Left ventricle myocardium inferior (tissue), 1 donor: ENCODE data around the gene POMP. TPM values are rescaled to one million over a fixed set of nuclear protein-coding genes. Genes with fewer than 3 reads are reported as not detected.

Experiments used
- DNase-seq: peaks from one replicate; pipeline ENCODE4 v3.0.0-alpha.2; 2020
- H3K27ac ChIP-seq: fragments of 200-600 bp; replicated peaks from 2 replicates; pipeline ENCODE4 v1.8.0; 2021
- H3K27me3 ChIP-seq: fragments of 200-600 bp; 2 replicates; pipeline ENCODE4 v1.8.0; 2021; ENCODE audit warnings: low read depth
- H3K36me3 ChIP-seq: fragments of 200-600 bp; 2 replicates; pipeline ENCODE4 v1.8.0; 2021
- H3K4me1 ChIP-seq: fragments of 200-600 bp; 2 replicates; pipeline ENCODE4 v1.8.0; 2021
- H3K4me3 ChIP-seq: fragments of 200-600 bp; 2 replicates; pipeline ENCODE4 v1.8.0; 2021; ENCODE audit warnings: mild to moderate bottlenecking, moderate library complexity
- H3K9me3 ChIP-seq: fragments of 200-600 bp; replicated peaks from 2 replicates; pipeline ENCODE4 v1.8.0; 2021
- CTCF ChIP-seq: fragments of 200-600 bp; IDR thresholded peaks from 2 replicates; pipeline ENCODE4 v1.8.0; 2021; ENCODE audit warnings: antibody characterized with exemption, mild to moderate bottlenecking, borderline replicate concordance
- intact Hi-C: fragments of 100-400 bp; cut with micrococcal nuclease; formaldehyde crosslinking; loops from one replicate; pipeline ENCODE4 v1.11.0; 2022
- total RNA-seq: library from RNA; stranded (reverse); fragmentation: NEBNext Ultra II Directional; extraction: Animal tissue kit (Norgen Biotek cat#: 25700); gene quantifications from one replicate; pipeline ENCODE4 v1.2.1, GENCODE V29; 2021
- donor health status: DM: no; HTN: yes; CAD: no; lungs with severe emphysema.

The POMP gene
- total RNA-seq, 1 donor from 2014 or later: 101 TPM

- Histone ChIP-seq H3K27me3 (no peaks in the 10 kb centered on the region), H3K9me3 (no peaks in the 10 kb centered on the region), H3K4me3 (peak overlapping the region; percentile 82), H3K27ac (peak overlapping the region; percentile 99), H3K36me3 (peaks cover 1% of the 10 kb centered on the region), H3K4me1 (peaks cover 55% of the 10 kb centered on the region)
- intact Hi-C loops: loop anchor here (10.0 kb wide), 1 partner anchor 77 kb away; no protein-coding TSS in a partner anchor
- DNase-seq: no peak
- no peak for TF ChIP-seq CTCF
Measured at GRCh38 chr13:28718196-28718542, 59.2 kb downstream of the POMP start.

GRCh38 chr13:28718543-28719226 is 59.8 kb downstream of the POMP start, which contains the start of gene SLC46A3:
Gene SLC46A3 (minus strand): TSS chr13:28718970. CDS start chr13:28717998, 972 bp downstream.
- intact Hi-C loops: loop anchor here (10.0 kb wide), 1 partner anchor 76 kb away; no protein-coding TSS in a partner anchor
- no peaks in the 10 kb centered on the region for H3K9me3 ChIP-seq
- no peaks in the 10 kb centered on the region for H3K27me3 ChIP-seq
- peak within 1 kb of the TSS; percentile 82 for H3K4me3 ChIP-seq
- TF ChIP-seq CTCF: peak; percentile 38
- H3K27ac ChIP-seq: peak within 1 kb of the TSS; percentile 99
- H3K36me3 ChIP-seq: no peaks in the 10 kb centered on the region
- H3K4me1 ChIP-seq: peaks cover 55% of the 10 kb centered on the region
- DNase-seq: peak; percentile 100

GRCh38 chr13:28719227-28720055 is 60.5 kb downstream of the POMP start:
- H3K27me3 ChIP-seq: no peaks in the 10 kb centered on the region
- peaks cover 51% of the 10 kb centered on the region for H3K4me1 ChIP-seq
- H3K4me3 ChIP-seq: peak overlapping the region; percentile 82
- intact Hi-C loops: loop anchor here (10.0 kb wide), 1 partner anchor 75 kb away; no protein-coding TSS in a partner anchor
- no peak for TF ChIP-seq CTCF
- H3K27ac ChIP-seq: peak overlapping the region; percentile 99
- no peak for DNase-seq
- H3K36me3 ChIP-seq: no peaks in the 10 kb centered on the region
- H3K9me3 ChIP-seq: no peaks in the 10 kb centered on the region

GRCh38 chr13:28723806-28724205 is 64.9 kb downstream of the POMP start:
- intact Hi-C loops: no loop called here
- Histone ChIP-seq H3K4me3 (no peak overlapping the region), H3K27ac (no peak overlapping the region), H3K36me3 (no peaks in the 10 kb centered on the region), H3K4me1 (peaks cover 11% of the 10 kb centered on the region), H3K9me3 (no peaks in the 10 kb centered on the region), H3K27me3 (no peaks in the 10 kb centered on the region)
- DNase-seq: no peak
- TF ChIP-seq CTCF: no peak

GRCh38 chr13:28725046-28725610 is 66.2 kb downstream of the POMP start:
- H3K27ac ChIP-seq: no peak overlapping the region
- no peak for TF ChIP-seq CTCF
- H3K36me3 ChIP-seq: no peaks in the 10 kb centered on the region
- no peak for DNase-seq
- H3K4me1 ChIP-seq: no peaks in the 10 kb centered on the region
- H3K9me3 ChIP-seq: no peaks in the 10 kb centered on the region
- intact Hi-C loops: no loop called here
- no peak overlapping the region for H3K4me3 ChIP-seq
- H3K27me3 ChIP-seq: no peaks in the 10 kb centered on the region
